Endodermal cell (in vitro differentiated cells): ENCODE measurements around the gene TEX44. TPM values are rescaled to one million over a fixed set of nuclear protein-coding genes. Genes with fewer than 3 reads are reported as not detected.

ENCODE experiments used
- DNase-seq: peaks from one replicate; pipeline ENCODE4 v3.0.0-alpha.2; 2017
- H3K27ac ChIP-seq: 2 replicates; pipeline ENCODE4 v1.5.1; 2013; ENCODE audit warnings: mild to moderate bottlenecking, low read depth, low read length, moderate library complexity
- H3K27me3 ChIP-seq: 2 replicates; pipeline ENCODE4 v1.6.1; 2013; ENCODE audit warnings: mild to moderate bottlenecking, low read length, moderate library complexity; ENCODE audit not compliant: insufficient read depth, control insufficient read depth, poor library complexity, severe bottlenecking
- H3K36me3 ChIP-seq: 2 replicates; pipeline ENCODE4 v1.7.0; 2013; ENCODE audit warnings: mild to moderate bottlenecking, low read length, moderate library complexity; ENCODE audit not compliant: control insufficient read depth, insufficient read depth
- H3K4me1 ChIP-seq: one replicate; pipeline ENCODE4 v1.7.0; 2013; ENCODE audit warnings: low read length; ENCODE audit not compliant: control insufficient read depth, insufficient read depth
- H3K4me3 ChIP-seq: 2 replicates; pipeline ENCODE4 v1.5.1; 2013; ENCODE audit warnings: mild to moderate bottlenecking, low read length, moderate library complexity
- H3K9ac ChIP-seq: 2 replicates; pipeline ENCODE4 v1.6.1; 2013; ENCODE audit warnings: mild to moderate bottlenecking, low read length, moderate library complexity; ENCODE audit not compliant: poor library complexity, severe bottlenecking; ENCODE audit errors: extremely low read depth
- H3K9me3 ChIP-seq: 2 replicates; pipeline ENCODE4 v1.6.1; 2013; ENCODE audit warnings: mild to moderate bottlenecking, low read length, moderate library complexity; ENCODE audit not compliant: control insufficient read depth
- H3K27ac Mint-ChIP-seq: 2 replicates; pipeline ENCODE4 v1.8.0; 2020; ENCODE audit warnings: mixed read lengths
- H3K27me3 Mint-ChIP-seq: 2 replicates; pipeline ENCODE4 v1.8.0; 2021; ENCODE audit warnings: mild to moderate bottlenecking, mixed read lengths; ENCODE audit not compliant: insufficient read depth
- H3K36me3 Mint-ChIP-seq: 2 replicates; pipeline ENCODE4 v1.8.0; 2020; ENCODE audit warnings: low read depth, mixed read lengths
- H3K4me1 Mint-ChIP-seq: 2 replicates; pipeline ENCODE4 v1.8.0; 2020; ENCODE audit warnings: mixed read lengths
- H3K4me3 Mint-ChIP-seq: 2 replicates; pipeline ENCODE4 v1.8.0; 2020; ENCODE audit warnings: mild to moderate bottlenecking, moderate library complexity, mixed read lengths
- H3K9me3 Mint-ChIP-seq: 2 replicates; pipeline ENCODE4 v1.8.0; 2020; ENCODE audit warnings: mild to moderate bottlenecking, mixed read lengths
- CTCF ChIP-seq: fragments of 200-600 bp; sonication (generic); conservative IDR thresholded peaks from 2 replicates; pipeline ENCODE4 v1.5.0; 2021; ENCODE audit warnings: antibody characterized with exemption, mild to moderate bottlenecking
- WGBS, 2 experiments: methylation state at CpG; one replicate each; pipeline versions ENCODE4 v1.1.5 to v1.1.7; 2013; ENCODE audit warnings: missing lambda C conversion rate in 2 of 2, mixed read lengths in 1 of 2; ENCODE audit not compliant: insufficient coverage in 1 of 2, insufficient read length in 1 of 2; 5-methylcytosine and 5-hydroxymethylcytosine counted together
- total RNA-seq, 2 donors: library from RNA; stranded (reverse); fragmentation: NEBNext Ultra II Directional in 1 of 2; extraction: Animal tissue kit (Norgen Biotek cat#: 25700) in 1 of 2; gene quantifications; 2 replicates in 1 of 2; 3 replicates in 1 of 2; pipeline ENCODE4 v1.2.1, GENCODE V29; 2021

The TEX44 gene
- total RNA-seq, 2 donors from 2014 or later: not detected

GRCh38 chr2:231605607-231606091 lies 13.0 kb downstream of the TEX44 start:
- peak; percentile 39 for TF ChIP-seq CTCF
- peak overlapping the region; percentile 89 for H3K27ac Mint-ChIP-seq
- H3K27me3 Mint-ChIP-seq: peaks cover 6% of the 10 kb centered on the region
- H3K4me3 Mint-ChIP-seq: peak overlapping the region; percentile 42
- WGBS, 2 experiments: 86 to 91% methylated on average over 6 to 7 of the region's 7 CpGs
- Histone ChIP-seq H3K9ac (no peak overlapping the region), H3K36me3 (no peaks in the 10 kb centered on the region), H3K4me3 (no peak overlapping the region), H3K27me3 (peaks cover 13% of the 10 kb centered on the region), H3K4me1 (peaks cover 13% of the 10 kb centered on the region), H3K9me3 (no peaks in the 10 kb centered on the region), H3K27ac (peak overlapping the region; percentile 99)
- no peaks in the 10 kb centered on the region for H3K36me3 Mint-ChIP-seq
- H3K9me3 Mint-ChIP-seq: no peaks in the 10 kb centered on the region
- peak; percentile 65 for DNase-seq
- H3K4me1 Mint-ChIP-seq: peaks cover 11% of the 10 kb centered on the region

GRCh38 chr2:231606941-231607340 lies 14.3 kb downstream of the TEX44 start:
- Mint-ChIP-seq H3K4me3 (no peak overlapping the region), H3K9me3 (no peaks in the 10 kb centered on the region), H3K36me3 (no peaks in the 10 kb centered on the region), H3K27ac (no peak overlapping the region), H3K4me1 (peaks cover 14% of the 10 kb centered on the region), H3K27me3 (peaks cover 6% of the 10 kb centered on the region)
- no peaks in the 10 kb centered on the region for H3K9me3 ChIP-seq
- no peak for TF ChIP-seq CTCF
- no peak for DNase-seq
- H3K9ac ChIP-seq: no peak overlapping the region
- H3K4me1 ChIP-seq: peaks cover 13% of the 10 kb centered on the region
- no peaks in the 10 kb centered on the region for H3K36me3 ChIP-seq
- peaks cover 13% of the 10 kb centered on the region for H3K27me3 ChIP-seq
- no peak overlapping the region for H3K27ac ChIP-seq
- no peak overlapping the region for H3K4me3 ChIP-seq
- WGBS, 2 experiments: 84 to 92% methylated on average over 5 to 6 of the region's 6 CpGs

DNA sequence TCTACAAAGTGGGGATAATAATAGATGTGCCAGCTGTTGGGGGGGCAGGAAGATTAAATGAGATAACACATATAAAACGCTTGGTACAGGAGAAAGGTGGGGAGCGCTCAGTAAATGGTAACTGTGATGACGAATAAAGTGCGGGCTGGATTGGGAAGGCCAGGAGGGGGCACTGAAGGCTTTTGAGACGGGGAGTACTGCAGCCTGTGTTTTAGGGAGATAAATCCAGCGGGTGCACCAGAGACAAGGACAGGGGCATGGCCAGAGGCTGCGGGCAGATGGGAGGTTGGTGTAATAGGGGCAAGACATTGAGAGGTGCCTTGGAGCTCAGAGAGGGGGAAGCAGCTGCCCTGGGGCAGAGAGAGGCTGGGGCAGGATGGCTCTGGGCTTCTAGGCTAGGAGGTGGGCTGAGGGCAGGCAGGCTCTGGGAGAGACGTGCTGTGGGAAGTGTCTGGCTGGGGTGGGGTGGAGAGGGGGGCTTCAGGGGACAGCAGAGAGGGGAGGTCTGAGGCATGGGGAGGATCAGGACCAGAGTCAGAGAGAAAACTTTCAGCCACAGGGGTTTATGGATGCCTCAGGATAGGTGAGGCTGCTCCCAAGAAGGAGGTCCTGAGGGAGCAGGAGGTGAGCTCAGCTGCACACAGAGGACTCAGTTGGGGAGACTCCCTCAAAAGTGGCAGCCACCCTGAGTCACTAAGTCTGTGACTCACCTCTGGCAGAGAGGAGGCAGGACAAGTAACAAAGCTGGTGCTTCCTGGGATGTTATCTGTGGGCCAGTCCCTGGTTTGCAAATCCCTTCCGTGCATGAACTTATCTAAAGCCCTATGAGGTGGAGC lies 18.8 kb downstream of the TEX44 start:
- peak; percentile 69 for TF ChIP-seq CTCF
- no peaks in the 10 kb centered on the region for H3K36me3 ChIP-seq
- Mint-ChIP-seq H3K36me3 (no peaks in the 10 kb centered on the region), H3K4me3 (peak overlapping the region; percentile 63), H3K4me1 (peaks cover 27% of the 10 kb centered on the region), H3K27ac (peak overlapping the region; percentile 89), H3K27me3 (peaks cover 2% of the 10 kb centered on the region), H3K9me3 (no peaks in the 10 kb centered on the region)
- WGBS, 2 experiments: 58 to 59% methylated on average over 6 to 9 of the region's 9 CpGs
- H3K4me3 ChIP-seq: no peak overlapping the region
- no peaks in the 10 kb centered on the region for H3K27me3 ChIP-seq
- H3K4me1 ChIP-seq: peaks cover 16% of the 10 kb centered on the region
- peak; percentile 89 for DNase-seq
- H3K9me3 ChIP-seq: no peaks in the 10 kb centered on the region
- H3K27ac ChIP-seq: peak overlapping the region; percentile 9
- peak overlapping the region; percentile 2 for H3K9ac ChIP-seq
